ENCODE results near the gene CEACAM18. TPM values are rescaled to one million over a fixed set of nuclear protein-coding genes. Genes with fewer than 3 reads are reported as not detected.

Gene CEACAM18
- total and polyA plus RNA-seq, 2 donors (not counting 1 experiment from before 2014, with no cell fraction given): not detected

GRCh38 chr19:51448411-51449016 lies 29.8 kb upstream of the CEACAM18 start:
- Histone ChIP-seq H3K4me1 (ENCODE audit: control insufficient read depth in 2 of 2, insufficient read depth in 2 of 2, low read length in 2 of 2) (peaks cover 0 to 5% of the 10 kb centered on the region in 2 donors), H3K27me3 (replicated peaks in 1 of 4; ENCODE audit: control extremely low read depth in 1 of 4, control insufficient read depth in 3 of 4, insufficient read depth in 4 of 4, low read length in 3 of 4) (peaks cover 0 to 30% (median 7%) of the 10 kb centered on the region in 4 experiments), H4K20me1 (ENCODE audit: control insufficient read depth, insufficient read depth, low read length, poor library complexity, severe bottlenecking) (no peaks in the 10 kb centered on the region), H3K79me2 (ENCODE audit: control insufficient read depth, insufficient read depth, low read length) (no peaks in the 10 kb centered on the region), H3K9ac (ENCODE audit: low read length) (no peak overlapping the region), H3K4me2 (replicated peaks; ENCODE audit: low read depth, low read length, poor library complexity, severe bottlenecking) (no peak overlapping the region), H3K4me3 (ENCODE audit: control extremely low read depth in 1 of 5, extremely low read depth in 1 of 5, insufficient read depth in 1 of 5, low read depth in 2 of 5, low read length in 4 of 5) (no peak overlapping the region), H3K9me3 (ENCODE audit: control extremely low read depth in 1 of 3, control insufficient read depth in 2 of 3, insufficient read depth in 1 of 3, low read length in 2 of 3) (peaks cover 0 to 16% (median 0%) of the 10 kb centered on the region in 3 donors), H3K27ac (ENCODE audit: low read length in 2 of 2) (no peak overlapping the region), H3K36me3 (replicated peaks in 1 of 2; ENCODE audit: control extremely low read depth in 1 of 2, control insufficient read depth in 1 of 2, extremely low read depth in 1 of 2, insufficient read depth in 2 of 2, low read length in 1 of 2) (no peaks in the 10 kb centered on the region), H2AFZ (ENCODE audit: insufficient read depth, low read depth, low read length, poor library complexity, severe bottlenecking) (peak overlapping the region; percentile 15)
- ChIA-PET CTCF (interaction anchor here (0.7 to 1.9 kb wide), 5 partner anchors 23 to 213 kb away, joined by 3 to 4 read pairs (median 3); no protein-coding TSS in a partner anchor), POLR2A (no interaction called here)
- Mint-ChIP-seq H3K4me1 (peaks cover 4% of the 10 kb centered on the region), H3K4me3 (no peak overlapping the region), H3K9me3 (ENCODE audit: insufficient read depth) (no peaks in the 10 kb centered on the region), H3K27ac (no peak overlapping the region), H3K27me3 (peaks cover 48% of the 10 kb centered on the region)
- 6% methylated on average over 8 of the region's 13 CpGs for WGBS (ENCODE audit: insufficient coverage)
- ATAC-seq (ENCODE audit: low read depth): no peak
- DNase-seq: no peak
- TF ChIP-seq EZH2 (IDR thresholded peaks at IDR 0.05; ENCODE audit: borderline replicate concordance, insufficient read depth, low read depth, low read length, poor library complexity, severe bottlenecking) (no peak), CTCF (IDR thresholded peaks at IDR 0.05) (no peak)
- intact Hi-C loops (cut with micrococcal nuclease): no loop called here

- Histone ChIP-seq H3K4me1 (ENCODE audit: control insufficient read depth in 2 of 2, insufficient read depth in 2 of 2, low read length in 2 of 2) (peaks cover 0 to 5% of the 10 kb centered on the region in 2 donors), H3K9ac (ENCODE audit: low read length) (no peak overlapping the region), H3K36me3 (replicated peaks in 1 of 2; ENCODE audit: control extremely low read depth in 1 of 2, control insufficient read depth in 1 of 2, extremely low read depth in 1 of 2, insufficient read depth in 2 of 2, low read length in 1 of 2) (no peaks in the 10 kb centered on the region), H3K9me3 (ENCODE audit: control extremely low read depth in 1 of 3, control insufficient read depth in 2 of 3, insufficient read depth in 1 of 3, low read length in 2 of 3) (peaks cover 0 to 19% (median 0%) of the 10 kb centered on the region in 3 donors), H4K20me1 (ENCODE audit: control insufficient read depth, insufficient read depth, low read length, poor library complexity, severe bottlenecking) (no peaks in the 10 kb centered on the region), H2AFZ (ENCODE audit: insufficient read depth, low read depth, low read length, poor library complexity, severe bottlenecking) (no peak overlapping the region), H3K79me2 (ENCODE audit: control insufficient read depth, insufficient read depth, low read length) (no peaks in the 10 kb centered on the region), H3K27ac (ENCODE audit: low read length in 2 of 2) (no peak overlapping the region), H3K4me3 (ENCODE audit: control extremely low read depth in 1 of 5, extremely low read depth in 1 of 5, insufficient read depth in 1 of 5, low read depth in 2 of 5, low read length in 4 of 5) (no peak overlapping the region), H3K27me3 (replicated peaks in 1 of 4; ENCODE audit: control extremely low read depth in 1 of 4, control insufficient read depth in 3 of 4, insufficient read depth in 4 of 4, low read length in 3 of 4) (peaks cover 0 to 34% (median 7%) of the 10 kb centered on the region in 4 experiments), H3K4me2 (replicated peaks; ENCODE audit: low read depth, low read length, poor library complexity, severe bottlenecking) (no peak overlapping the region)
- DNase-seq (no peak), ATAC-seq (ENCODE audit: low read depth) (no peak)
- no peak overlapping the region for H3K4me3 Mint-ChIP-seq
- H3K27ac Mint-ChIP-seq: no peak overlapping the region
- no peak for TF ChIP-seq CTCF (IDR thresholded peaks at IDR 0.05)
- TF ChIP-seq EZH2 (IDR thresholded peaks at IDR 0.05; ENCODE audit: borderline replicate concordance, insufficient read depth, low read depth, low read length, poor library complexity, severe bottlenecking): no peak
- intact Hi-C loops (cut with micrococcal nuclease): no loop called here
- H3K9me3 Mint-ChIP-seq (ENCODE audit: insufficient read depth): no peaks in the 10 kb centered on the region
- WGBS (ENCODE audit: insufficient coverage): no CpG with 5 or more reads among the region's 5 CpGs
- H3K27me3 Mint-ChIP-seq: peaks cover 52% of the 10 kb centered on the region
- CTCF ChIA-PET: no interaction called here
- POLR2A ChIA-PET: no interaction called here
- peaks cover 4% of the 10 kb centered on the region for H3K4me1 Mint-ChIP-seq
These were observed 27.5 kb upstream of the CEACAM18 start for GRCh38 chr19:51450730-51451307.

Measured in B cell (primary cell).